NCI-H524 treated with DMSO at 0.1 percent for 48 hours (cell line): Measurements from ENCODE around the gene MAPT.
"Not testable (repeated sequence)": the region's sequence is repeated elsewhere in the genome, so short reads cannot be mapped to it uniquely, and the experiment has no call there.

ENCODE experiments used
- DNase-seq: peaks from one replicate; lab custom pipeline; 2025; lab: John Stamatoyannopoulos, UW

MAPT gene

DNA sequence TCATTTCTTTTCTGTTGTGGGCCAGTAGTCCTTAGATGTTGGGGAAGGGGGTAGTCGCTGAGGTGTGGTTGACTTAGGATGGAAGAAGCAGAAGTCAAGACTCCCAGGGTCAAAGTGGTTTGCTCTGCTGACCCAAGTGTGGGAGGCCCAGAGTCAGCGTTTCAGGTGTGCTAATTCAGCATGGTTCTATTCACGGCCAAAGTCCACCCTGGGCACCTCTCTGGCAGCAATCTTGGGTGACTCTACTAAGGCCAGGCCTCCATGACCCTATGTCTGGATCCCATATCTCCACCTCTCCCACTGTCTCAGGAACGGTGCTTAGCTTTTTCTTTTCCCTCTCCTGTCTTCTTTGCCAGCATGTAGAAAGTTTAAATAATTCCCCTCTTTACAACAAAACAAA, 32.9 kb downstream of the MAPT start:
- no peak for DNase-seq

DNA sequence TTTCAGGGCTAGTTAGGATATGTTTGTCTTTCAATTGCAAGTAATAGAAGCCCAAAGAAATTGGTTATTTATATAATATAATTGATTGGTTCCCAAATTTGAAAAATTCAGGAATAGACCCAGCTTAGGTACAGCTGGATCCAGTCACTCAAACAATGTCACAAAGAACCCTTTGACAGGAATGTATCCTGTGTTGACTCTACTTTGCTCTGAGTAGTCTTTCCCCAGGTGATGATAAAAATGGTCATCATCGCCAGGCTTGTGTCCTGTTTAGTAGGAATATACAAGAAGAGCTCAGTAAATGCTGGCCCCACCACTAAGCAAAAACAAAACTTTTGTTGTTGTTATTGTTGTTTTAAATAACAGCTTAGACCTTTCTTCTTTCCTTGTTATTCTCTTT, 35.0 kb downstream of the MAPT start:
- no peak for DNase-seq

GRCh38 chr17:45930420-45930951, 36.1 kb downstream of the MAPT start:
- DNase-seq = no peak

DNA sequence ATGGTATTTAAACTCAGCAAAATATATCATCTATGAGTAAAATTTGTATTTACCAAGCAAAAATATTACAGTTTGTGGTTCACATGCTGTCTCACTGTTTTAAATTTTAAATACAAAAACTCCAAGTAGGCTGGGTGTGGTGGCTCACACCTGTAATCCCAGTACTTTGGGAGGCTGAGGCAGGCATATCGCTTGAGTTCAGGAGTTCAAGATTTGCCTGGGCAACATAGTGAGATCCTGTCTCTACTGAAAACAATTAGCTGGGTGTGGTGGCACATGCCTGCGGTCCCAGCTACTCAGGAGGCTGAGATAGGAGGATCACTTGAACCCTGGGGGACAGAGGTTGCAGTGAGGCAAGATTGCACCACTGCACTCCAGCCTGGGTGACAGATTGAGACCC, 37.3 kb downstream of the MAPT start:
- DNase-seq = no peak

GRCh38 chr17:45934044-45934979, 40.0 kb downstream of the MAPT start:
- DNase-seq = no peak

DNA sequence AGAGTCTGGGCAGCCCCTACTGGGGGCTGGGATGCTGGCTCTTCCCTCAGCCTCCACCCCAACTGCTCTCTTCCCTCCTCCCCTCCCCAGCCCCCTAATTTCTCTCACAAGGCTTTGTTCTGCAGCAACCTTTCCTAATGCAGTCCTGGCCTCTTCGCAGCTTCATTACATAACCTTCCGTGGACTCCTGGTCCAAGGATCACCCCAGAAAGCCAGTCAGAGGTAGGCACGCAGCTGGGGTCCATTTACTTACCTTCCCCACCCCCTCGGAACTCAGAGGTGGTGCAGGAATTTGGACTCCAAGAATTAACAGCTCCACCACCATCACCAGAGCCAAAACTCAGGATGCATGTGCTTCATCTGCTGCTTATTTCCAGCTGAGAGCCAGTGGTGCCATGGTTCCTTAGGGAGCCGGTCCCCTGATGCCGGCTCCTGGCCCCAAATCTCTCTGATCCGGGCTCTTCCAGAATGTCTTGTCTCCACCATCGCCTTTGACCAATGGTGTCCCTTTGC, 40.9 kb downstream of the MAPT start:
- no peak for DNase-seq

GRCh38 chr17:45935710-45936509, 41.6 kb downstream of the MAPT start:
- DNase-seq = no peak

DNA sequence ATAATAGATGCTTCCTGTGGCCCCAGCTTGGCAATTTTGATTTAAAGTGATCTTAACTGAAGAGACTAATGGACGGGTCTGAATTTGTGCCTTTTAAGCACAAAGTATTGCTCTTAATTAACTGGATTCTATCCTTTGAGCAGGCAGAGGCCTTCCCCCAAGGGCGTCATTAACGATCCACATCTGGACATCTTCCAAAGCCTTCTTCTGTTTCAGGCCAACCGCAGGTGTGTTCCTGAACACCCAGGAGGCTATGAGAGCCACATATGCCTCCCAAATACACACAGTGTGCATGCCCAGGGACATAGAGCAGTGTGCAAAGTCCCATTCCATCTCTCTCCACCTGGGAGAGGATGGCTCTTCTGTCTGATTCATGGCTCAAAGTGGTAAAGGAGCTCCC, 42.3 kb downstream of the MAPT start:
- DNase-seq = no peak

GRCh38 chr17:45937186-45937585, 42.8 kb downstream of the MAPT start:
- DNase-seq = not testable (repeated sequence)

DNA sequence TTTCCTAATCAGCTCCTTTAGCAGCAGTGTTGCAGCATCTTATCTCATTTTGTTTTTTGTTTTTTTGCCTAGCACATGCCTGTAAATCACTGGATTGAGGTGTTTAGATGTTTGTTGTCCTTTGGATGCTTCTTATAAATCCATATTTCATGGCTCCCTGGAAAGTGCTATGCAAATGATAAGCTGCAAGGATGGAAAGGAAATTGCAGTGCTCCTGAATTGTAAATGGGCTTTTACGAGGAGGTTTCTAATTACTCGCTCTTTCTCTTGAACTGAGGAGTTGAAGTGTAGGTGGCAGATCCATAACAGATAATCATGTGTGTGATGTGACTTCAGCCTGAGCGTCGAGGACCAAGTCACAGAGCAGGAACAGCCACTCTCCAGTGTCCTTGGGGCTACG, 45.0 kb downstream of the MAPT start:
- DNase-seq = no peak

GRCh38 chr17:45940293-45940692, 45.9 kb downstream of the MAPT start:
- DNase-seq = no peak

DNA sequence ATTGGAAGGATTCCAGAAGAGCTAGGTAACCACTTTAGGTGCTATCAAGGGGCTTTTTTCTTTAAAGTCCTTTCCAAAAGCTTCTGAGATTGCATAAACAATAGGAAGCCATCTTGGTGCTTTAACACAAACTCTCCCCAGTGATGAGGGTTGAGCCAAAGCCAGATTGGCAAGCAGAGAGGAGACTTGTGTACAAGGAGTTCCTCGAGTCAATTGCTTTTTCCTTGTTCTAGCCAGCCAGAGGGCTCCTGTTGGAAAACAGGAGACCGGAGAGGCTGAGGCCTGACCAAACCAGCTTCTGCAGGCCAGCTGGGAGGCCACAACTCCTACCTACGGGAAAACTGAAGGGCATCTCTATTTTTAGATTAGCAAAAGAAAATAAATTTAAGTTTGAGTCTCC, 46.5 kb downstream of the MAPT start:
- no peak for DNase-seq

DNA sequence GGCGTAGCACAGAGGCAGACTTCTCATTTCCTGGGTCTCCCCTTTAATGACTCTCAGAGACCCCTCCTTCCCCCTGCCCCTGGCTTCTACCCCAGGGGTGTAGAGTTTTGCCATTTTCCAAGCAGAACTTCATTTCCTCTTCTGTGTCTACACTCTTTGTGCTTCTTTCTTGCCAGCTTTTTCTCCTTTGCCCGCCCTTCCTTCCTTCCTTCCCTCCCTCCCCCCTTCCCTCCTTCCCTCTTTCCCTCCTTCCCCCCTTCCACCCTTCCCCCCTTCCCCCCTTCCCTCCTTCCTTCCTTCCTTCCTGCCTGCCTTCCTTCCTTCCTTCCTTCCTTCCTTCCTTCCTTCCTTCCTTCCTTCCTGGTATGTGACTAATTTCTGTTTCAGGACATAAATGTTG, 47.0 kb downstream of the MAPT start:
- DNase-seq = no peak

DNA sequence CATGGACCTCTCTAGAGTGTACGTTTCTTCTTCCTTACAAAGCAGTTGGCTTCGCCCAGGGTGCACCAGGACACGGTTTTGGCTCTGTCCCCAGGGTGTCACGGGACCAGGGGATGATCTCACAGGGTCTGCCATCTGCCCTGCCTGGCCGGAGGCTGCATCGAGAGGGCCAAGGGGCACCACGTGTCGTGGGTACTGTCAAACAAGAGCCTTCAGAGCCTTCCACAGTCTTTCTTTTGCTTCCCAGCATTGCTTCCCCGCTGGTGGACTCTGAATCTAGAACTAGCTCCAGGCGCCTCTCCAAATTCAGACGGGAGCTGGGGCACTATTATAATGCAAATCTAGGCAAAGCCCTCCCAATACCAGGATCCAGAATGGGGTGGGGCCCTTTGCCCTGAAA, 47.9 kb downstream of the MAPT start:
- peak; percentile 30 for DNase-seq

DNA sequence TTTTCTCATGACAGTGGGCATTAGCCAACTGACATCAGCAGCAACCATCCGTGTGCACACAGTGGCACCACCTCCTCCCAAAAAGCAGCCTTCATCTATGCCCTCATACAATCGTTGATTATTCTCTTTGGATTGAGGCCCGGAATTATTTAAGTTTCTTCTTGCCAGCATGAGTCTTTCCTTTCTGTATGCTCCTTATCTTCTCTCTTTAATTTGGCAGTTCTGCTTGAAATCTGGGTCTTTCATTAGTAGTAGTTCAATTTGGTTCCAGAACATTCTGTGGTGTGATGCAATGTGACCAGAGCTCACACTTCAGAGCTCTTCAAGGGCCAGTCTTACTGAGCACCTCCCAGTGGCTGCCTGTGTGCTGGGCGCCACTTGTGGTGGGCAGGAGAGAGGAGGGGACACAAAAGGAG, 52.5 kb downstream of the MAPT start:
- DNase-seq = no peak

DNA sequence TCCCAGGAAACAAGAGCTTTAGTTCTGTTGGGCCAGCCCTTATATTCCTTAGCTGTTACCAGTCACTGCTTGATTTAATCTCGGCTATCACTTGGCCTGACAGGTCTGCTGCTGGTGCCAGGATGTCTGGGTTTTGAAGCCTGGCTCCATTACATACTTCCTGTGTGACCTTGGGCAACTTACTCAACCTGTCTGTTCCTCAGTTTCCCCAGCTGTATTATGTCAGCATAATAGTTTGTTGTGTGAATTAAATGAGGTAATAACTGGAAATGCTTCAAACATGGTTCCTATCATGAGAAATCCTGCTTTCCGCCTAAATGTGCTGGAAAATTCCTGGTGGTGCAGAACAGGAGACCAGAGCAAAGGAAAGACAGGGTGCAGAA, 54.1 kb downstream of the MAPT start:
- DNase-seq = no peak

DNA sequence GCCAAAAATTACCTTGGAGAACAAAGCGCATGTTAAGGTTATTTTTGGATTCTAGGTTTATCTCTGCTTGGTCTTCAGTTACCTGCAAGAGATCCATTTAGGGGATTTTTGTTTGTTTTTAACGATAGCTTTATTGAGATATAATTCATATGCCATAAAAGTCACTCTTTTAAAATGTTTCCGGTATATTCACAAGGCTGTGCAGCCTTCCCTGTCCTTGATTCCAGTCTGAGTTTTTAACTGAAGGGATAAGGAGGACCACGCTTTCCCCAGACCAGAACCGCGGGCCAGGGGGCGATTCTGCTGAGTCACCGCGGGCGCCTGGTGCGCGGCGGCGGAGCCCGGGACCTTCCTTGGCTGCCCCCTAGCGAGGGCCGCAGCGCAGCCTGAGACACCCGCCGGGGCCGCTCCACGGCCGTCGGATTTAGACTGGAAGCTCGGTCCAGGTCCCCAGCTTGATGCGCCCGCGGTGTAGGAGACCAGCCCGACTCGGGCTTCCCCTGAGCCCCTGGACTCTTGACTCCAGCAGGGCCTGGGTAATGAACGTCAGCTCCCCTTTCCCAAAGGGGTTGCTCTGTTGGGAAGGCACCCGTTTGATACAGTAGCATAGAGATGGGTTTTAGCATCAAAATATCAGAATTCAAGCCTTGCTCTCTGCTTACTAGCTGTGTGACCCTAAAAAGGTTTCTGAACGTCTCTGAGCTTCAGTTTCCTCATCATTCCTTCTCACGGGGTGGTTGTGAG, 54.7 kb downstream of the MAPT start:
- no peak for DNase-seq

DNA sequence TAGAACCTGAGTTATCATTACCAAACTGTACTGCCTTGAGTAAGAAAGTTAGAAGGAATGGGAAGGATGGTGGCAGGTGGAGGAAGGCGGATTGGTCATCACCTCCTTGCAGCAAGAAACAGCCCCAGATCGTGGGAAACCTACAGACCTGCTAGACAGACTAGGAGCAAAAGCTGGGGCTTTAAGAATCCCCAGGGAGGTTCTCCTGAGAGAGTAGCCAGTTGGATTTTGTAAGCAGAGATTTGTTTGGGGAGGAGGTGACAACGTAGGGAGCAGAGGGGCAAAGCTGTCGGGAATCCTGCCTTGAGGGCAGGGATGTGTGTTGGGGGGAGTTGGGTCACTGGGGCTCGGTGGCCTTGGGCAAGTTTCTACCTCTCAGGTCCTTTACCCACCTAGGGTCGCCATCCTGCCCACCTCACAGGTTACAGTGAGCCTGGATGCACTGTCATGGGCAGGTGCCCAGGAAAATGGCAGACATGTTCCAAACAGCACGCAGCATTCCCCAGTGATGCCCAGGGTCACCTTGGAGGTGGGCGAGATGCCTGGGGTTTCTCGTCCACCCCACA, 55.5 kb downstream of the MAPT start:
- no peak for DNase-seq

- no peak for DNase-seq
These were observed 56.5 kb downstream of the MAPT start for GRCh38 chr17:45950888-45951287.

GRCh38 chr17:45951403-45951802, 57.0 kb downstream of the MAPT start:
- DNase-seq = no peak

DNA sequence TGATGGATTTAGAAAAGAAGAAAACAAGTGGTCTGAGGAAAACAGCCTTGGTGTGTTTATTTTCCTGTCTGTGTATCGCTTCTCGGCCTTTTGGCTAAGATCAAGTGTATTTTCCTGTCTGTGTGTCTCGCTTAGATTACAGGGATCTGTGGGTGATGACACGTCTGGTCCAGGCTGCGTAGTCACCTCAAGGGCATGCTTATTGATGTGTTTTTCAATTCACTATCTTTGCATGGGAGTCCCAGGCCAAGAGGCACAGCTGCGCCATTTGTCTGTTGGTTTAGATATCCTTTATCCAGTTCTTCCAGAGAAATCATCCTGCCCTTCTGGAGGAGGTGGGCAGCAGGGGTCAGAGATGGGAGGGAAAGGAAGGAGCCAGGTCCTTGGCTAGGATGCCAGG, 57.6 kb downstream of the MAPT start:
- no peak for DNase-seq
